ENCODE results near the gene RPL37. TPM values are rescaled to one million over a fixed set of nuclear protein-coding genes. Genes with fewer than 3 reads are reported as not detected.

Gene RPL37
- total RNA-seq, 1 experiment from 2014 or later = 1,038 TPM

GRCh38 chr5:40780858-40781257 is 54.2 kb downstream of the RPL37 start:
- no peak overlapping the region for H3K4me3 Mint-ChIP-seq (ENCODE audit: low read depth, unreplicated experiment)
- peaks cover 31% of the 10 kb centered on the region for H3K36me3 Mint-ChIP-seq (ENCODE audit: insufficient read depth, unreplicated experiment)
- intact Hi-C loops (cut with micrococcal nuclease; ENCODE audit: unreplicated experiment) = no loop called here
- peak overlapping the region; percentile 22 for H3K27ac Mint-ChIP-seq (ENCODE audit: unreplicated experiment)
- no peaks in the 10 kb centered on the region for H3K27me3 Mint-ChIP-seq (ENCODE audit: unreplicated experiment)
- no peak for DNase-seq
- no peak for TF ChIP-seq CTCF (IDR thresholded peaks at IDR 0.05; ENCODE audit: unreplicated experiment)
- BruUV-seq (replicated peaks) = no TSS peak
- no peaks in the 10 kb centered on the region for H3K9me3 Mint-ChIP-seq (ENCODE audit: low read depth, unreplicated experiment)
- CTCF ChIA-PET = no interaction called here
- peaks cover 53% of the 10 kb centered on the region for H3K4me1 Mint-ChIP-seq (ENCODE audit: low read depth, unreplicated experiment)

GRCh38 chr5:40780199-40780598 is 54.8 kb downstream of the RPL37 start:
- CTCF ChIA-PET = no interaction called here
- TF ChIP-seq CTCF (IDR thresholded peaks at IDR 0.05; ENCODE audit: unreplicated experiment) = no peak
- no peak for DNase-seq
- Mint-ChIP-seq H3K36me3 (ENCODE audit: insufficient read depth, unreplicated experiment) (peaks cover 31% of the 10 kb centered on the region), H3K4me1 (ENCODE audit: low read depth, unreplicated experiment) (peaks cover 53% of the 10 kb centered on the region), H3K27me3 (ENCODE audit: unreplicated experiment) (no peaks in the 10 kb centered on the region), H3K4me3 (ENCODE audit: low read depth, unreplicated experiment) (no peak overlapping the region), H3K27ac (ENCODE audit: unreplicated experiment) (no peak overlapping the region), H3K9me3 (ENCODE audit: low read depth, unreplicated experiment) (no peaks in the 10 kb centered on the region)
- BruUV-seq (replicated peaks) = no TSS peak
- intact Hi-C loops (cut with micrococcal nuclease; ENCODE audit: unreplicated experiment) = no loop called here

DNA sequence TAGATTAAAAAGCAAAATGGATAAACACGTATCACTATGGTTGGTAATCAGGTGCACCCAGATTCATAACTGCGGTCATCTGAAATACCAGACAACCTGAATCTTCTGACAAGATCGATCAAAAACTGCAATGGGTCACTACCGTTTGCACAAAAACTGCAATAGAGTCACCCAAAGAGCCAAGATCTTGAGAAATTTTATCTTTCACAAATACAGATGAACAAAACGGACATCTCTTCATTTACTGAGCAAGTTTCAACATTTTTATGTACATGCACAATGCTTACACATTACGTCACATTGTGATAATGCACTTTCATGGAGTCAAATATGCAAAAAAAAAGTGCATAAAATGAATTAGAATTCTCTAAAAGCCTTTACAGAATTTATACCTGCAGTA is 55.5 kb downstream of the RPL37 start:
- intact Hi-C loops (cut with micrococcal nuclease; ENCODE audit: unreplicated experiment) = loop anchor here (5.0 kb wide), 1 partner anchor 63 kb away; the partner anchor contains the start of gene CARD6
- BruUV-seq (replicated peaks) = no TSS peak
- CTCF ChIA-PET = no interaction called here

GRCh38 chr5:40778133-40778532 is 56.9 kb downstream of the RPL37 start:
- TF ChIP-seq CTCF (IDR thresholded peaks at IDR 0.05; ENCODE audit: unreplicated experiment) = no peak
- no TSS peak for BruUV-seq (replicated peaks)
- Mint-ChIP-seq H3K36me3 (ENCODE audit: insufficient read depth, unreplicated experiment) (peaks cover 25% of the 10 kb centered on the region), H3K4me3 (ENCODE audit: low read depth, unreplicated experiment) (no peak overlapping the region), H3K4me1 (ENCODE audit: low read depth, unreplicated experiment) (peaks cover 43% of the 10 kb centered on the region), H3K9me3 (ENCODE audit: low read depth, unreplicated experiment) (no peaks in the 10 kb centered on the region), H3K27me3 (ENCODE audit: unreplicated experiment) (no peaks in the 10 kb centered on the region), H3K27ac (ENCODE audit: unreplicated experiment) (no peak overlapping the region)
- CTCF ChIA-PET = no interaction called here
- no peak for DNase-seq
- intact Hi-C loops (cut with micrococcal nuclease; ENCODE audit: unreplicated experiment) = loop anchor here (5.0 kb wide), 1 partner anchor 64 kb away; the partner anchor contains the start of gene CARD6

More for the DNA sequence above, 55.5 kb downstream of the RPL37 start:
- no peaks in the 10 kb centered on the region for H3K27me3 Mint-ChIP-seq (ENCODE audit: unreplicated experiment)
- DNase-seq = no peak
- TF ChIP-seq CTCF (IDR thresholded peaks at IDR 0.05; ENCODE audit: unreplicated experiment) = no peak
- no peak overlapping the region for H3K4me3 Mint-ChIP-seq (ENCODE audit: low read depth, unreplicated experiment)
- H3K9me3 Mint-ChIP-seq (ENCODE audit: low read depth, unreplicated experiment) = no peaks in the 10 kb centered on the region
- H3K36me3 Mint-ChIP-seq (ENCODE audit: insufficient read depth, unreplicated experiment) = peaks cover 31% of the 10 kb centered on the region
- H3K27ac Mint-ChIP-seq (ENCODE audit: unreplicated experiment) = no peak overlapping the region
- H3K4me1 Mint-ChIP-seq (ENCODE audit: low read depth, unreplicated experiment) = peaks cover 53% of the 10 kb centered on the region

Data from Calu3 (cell line).